GM23248 (cell line): Measurements from ENCODE around the gene R3HDM2.

Source experiments
- EZH2 ChIP-seq: fragments of 200-600 bp; sonication (generic); IDR thresholded peaks from 2 replicates; pipeline ENCODE4 v1.6.1; 2018; ENCODE audit warnings: antibody characterized with exemption, mild to moderate bottlenecking; ENCODE audit not compliant: insufficient read depth, poor library complexity, severe bottlenecking
- EZH2phosphoT487 ChIP-seq: fragments of 200-600 bp; sonication (generic); IDR thresholded peaks from 2 replicates; pipeline ENCODE4 v1.6.1; 2018; ENCODE audit warnings: antibody characterized with exemption, moderate library complexity, mild to moderate bottlenecking, low read depth; ENCODE audit not compliant: insufficient read depth

DNA sequence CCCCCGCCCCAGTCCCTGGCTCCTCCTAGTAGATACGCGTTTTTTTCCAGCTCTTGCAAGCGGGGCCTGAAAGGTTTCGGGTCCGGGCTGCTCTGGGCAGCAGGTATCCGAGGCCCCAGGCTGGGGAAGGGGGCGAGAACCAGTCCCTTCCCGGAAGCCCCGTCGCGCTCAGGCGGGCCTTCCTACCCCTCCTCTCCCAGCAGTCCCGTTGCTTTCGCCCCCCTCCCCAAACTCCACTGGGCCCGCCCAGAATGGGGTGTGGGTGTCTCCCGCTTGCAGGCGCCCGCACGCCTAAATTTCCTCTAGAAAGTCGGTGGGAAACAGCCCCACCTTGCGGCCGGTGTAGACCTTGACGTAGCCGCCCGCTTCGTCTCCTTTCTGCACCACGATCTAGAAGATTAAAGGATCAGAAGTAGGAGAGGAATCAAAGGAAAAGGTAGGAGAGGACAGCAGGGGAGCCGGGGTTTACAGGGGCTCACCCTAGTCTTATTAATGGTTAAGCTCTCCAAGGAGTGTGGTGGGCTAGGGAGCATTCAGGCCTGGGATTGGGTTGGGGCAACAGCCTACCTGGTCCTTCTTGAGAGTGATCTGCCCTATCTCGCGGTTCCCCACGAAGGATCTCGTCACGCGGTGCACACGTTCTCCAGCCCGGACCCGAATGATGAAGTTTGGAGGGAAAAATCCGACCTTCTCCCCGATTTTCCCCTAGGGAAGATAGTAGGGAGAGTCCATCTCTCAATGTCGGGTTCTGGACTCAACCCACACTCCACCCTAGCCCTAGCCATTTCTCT lies 187.1 kb downstream of the R3HDM2 start:
- no peak for TF ChIP-seq EZH2
- no peak for TF ChIP-seq EZH2phosphoT487
